ENCODE measurements around the gene AGXT2.

The AGXT2 gene, protein sequence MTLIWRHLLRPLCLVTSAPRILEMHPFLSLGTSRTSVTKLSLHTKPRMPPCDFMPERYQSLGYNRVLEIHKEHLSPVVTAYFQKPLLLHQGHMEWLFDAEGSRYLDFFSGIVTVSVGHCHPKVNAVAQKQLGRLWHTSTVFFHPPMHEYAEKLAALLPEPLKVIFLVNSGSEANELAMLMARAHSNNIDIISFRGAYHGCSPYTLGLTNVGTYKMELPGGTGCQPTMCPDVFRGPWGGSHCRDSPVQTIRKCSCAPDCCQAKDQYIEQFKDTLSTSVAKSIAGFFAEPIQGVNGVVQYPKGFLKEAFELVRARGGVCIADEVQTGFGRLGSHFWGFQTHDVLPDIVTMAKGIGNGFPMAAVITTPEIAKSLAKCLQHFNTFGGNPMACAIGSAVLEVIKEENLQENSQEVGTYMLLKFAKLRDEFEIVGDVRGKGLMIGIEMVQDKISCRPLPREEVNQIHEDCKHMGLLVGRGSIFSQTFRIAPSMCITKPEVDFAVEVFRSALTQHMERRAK

GRCh38 chr5:35047785-35048404, at the start of gene AGXT2:
Gene AGXT2 (minus strand): TSS chr5:35047949. CDS start chr5:35047892, 57 bp downstream.
- no peak for DNase-seq

GRCh38 chr5:35096932-35097331, 49.2 kb upstream of the AGXT2 start:
- DNase-seq = no peak

GRCh38 chr5:35096216-35096615, 48.5 kb upstream of the AGXT2 start:
- DNase-seq = no peak

- DNase-seq = no peak
These were observed 47.6 kb upstream of the AGXT2 start for GRCh38 chr5:35095366-35095765.

GRCh38 chr5:35094948-35095347, 47.2 kb upstream of the AGXT2 start:
- no peak for DNase-seq

DNA sequence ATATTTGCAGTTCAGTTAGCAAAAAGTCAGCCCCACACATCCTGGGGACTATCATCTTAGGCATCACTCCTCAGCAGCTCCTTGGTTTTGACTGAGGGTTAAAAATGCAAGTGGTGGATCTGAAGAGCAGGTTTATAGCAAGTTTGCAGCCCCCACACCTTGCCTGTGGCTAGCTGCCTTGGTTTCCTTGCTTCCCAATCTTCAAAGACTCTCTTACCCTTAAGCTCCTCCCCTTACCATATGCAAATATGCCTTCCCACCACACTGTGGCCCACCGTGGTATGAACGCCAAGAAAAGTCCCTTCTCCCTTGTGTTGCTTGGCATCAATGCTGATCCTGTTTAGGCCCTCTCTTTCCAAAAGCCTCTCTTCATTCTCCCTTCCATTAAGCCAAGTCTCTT, 45.0 kb upstream of the AGXT2 start:
- no peak for DNase-seq

DNA sequence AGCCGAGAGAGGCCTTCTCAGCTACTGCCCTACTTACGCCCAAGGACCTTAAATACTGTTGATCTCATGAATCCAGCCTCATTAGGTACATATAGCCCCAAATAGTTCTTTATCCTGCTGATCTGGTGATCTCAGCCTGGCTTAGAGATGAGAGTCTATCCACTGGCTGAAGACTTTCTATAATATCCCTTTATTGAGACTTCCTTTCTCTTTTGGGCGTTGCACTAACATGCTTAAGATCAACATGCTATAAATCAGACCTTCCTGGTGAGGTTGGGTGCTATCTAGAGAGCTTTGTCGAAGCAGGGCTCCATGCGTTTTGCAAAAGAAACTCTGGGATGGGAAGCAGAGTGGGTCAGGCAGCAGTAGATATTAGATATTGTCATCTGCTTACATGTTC, 44.0 kb upstream of the AGXT2 start:
- no peak for DNase-seq

- peak; percentile 47 for DNase-seq
These were observed 41.9 kb upstream of the AGXT2 start for GRCh38 chr5:35089334-35090314.

DNA sequence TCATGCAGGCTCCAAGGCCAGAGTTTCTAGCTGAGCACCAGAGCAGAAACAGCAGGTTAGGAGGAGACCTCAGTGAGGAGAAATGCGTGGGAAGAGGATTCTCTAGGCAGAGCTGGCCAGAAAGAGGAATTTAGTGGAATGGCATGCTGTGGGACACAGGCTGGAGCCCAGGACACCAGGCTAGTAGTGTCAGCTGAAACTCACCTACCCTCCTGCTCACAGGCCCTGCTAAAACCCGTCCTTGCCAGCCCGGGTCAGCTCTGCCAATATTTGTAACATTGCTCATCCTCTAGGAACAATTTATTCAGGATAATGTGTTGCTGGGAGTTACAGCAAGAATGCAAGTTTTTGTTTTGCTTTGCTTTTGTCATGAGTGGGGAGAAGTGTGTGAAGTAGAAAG, 40.2 kb upstream of the AGXT2 start:
- DNase-seq = no peak

DNA sequence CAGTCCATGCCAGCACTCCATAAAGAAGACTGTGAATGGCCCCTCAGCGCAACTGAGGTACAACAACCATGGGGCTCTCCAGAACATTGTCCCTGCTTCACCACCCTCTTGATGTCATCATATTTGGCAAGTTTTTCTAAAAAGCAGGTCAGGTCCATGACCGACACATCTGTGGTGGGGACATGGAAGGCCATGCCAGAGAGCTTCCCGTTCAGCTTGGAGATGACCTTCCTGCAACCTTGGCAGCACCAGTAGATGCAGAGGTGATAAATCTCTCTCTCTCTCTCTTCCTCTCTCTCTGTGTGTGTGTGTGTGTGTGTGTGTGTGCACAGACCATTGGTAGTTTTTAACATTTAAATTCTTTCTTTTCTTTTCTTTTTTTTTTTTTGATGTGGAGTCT, 35.4 kb upstream of the AGXT2 start:
- DNase-seq = no peak

GRCh38 chr5:35082530-35082929, 34.8 kb upstream of the AGXT2 start:
- DNase-seq = no peak

DNA sequence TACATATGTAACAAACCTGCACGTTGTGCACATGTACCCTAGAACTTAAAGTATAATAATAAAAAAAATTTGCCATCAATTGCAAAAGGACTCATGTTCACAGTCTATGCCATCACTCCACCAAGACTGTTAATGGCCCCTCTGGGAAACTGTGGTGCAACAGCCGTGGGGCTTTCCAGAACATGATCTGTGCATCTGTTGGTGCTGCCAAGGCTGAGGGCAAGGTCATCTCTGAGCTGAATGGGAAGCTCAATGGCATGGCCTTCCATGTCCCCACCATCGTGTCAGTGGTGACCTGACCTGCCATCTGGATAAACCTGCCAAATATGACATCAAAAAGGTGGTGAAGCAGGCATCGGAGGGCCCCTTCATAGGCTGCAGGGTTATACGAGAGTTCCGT, 33.4 kb upstream of the AGXT2 start:
- DNase-seq = no peak

GRCh38 chr5:35073160-35073559, 25.4 kb upstream of the AGXT2 start:
- no peak for DNase-seq

DNA sequence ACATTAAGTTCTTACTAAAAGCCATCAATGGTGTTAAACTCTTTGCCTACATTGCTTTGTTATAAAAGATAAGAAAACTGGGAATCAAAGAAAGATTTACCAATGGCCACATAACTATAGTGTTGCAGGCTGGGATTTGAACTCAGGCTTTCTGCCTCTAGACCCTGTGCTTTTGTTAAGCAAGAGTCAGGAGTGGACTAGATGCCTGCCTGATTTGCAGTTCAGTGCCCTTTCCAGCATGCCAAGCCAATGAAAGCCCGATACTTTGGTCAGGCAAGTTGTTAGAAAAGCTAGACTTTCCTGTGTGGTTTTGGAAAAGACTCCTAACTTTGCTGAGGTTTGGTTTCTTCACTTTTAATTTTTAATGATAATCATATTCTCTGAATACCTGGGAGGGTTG, 21.4 kb upstream of the AGXT2 start:
- no peak for DNase-seq

- no peak for DNase-seq
These were observed 20.2 kb upstream of the AGXT2 start for GRCh38 chr5:35067985-35068384.

DNA sequence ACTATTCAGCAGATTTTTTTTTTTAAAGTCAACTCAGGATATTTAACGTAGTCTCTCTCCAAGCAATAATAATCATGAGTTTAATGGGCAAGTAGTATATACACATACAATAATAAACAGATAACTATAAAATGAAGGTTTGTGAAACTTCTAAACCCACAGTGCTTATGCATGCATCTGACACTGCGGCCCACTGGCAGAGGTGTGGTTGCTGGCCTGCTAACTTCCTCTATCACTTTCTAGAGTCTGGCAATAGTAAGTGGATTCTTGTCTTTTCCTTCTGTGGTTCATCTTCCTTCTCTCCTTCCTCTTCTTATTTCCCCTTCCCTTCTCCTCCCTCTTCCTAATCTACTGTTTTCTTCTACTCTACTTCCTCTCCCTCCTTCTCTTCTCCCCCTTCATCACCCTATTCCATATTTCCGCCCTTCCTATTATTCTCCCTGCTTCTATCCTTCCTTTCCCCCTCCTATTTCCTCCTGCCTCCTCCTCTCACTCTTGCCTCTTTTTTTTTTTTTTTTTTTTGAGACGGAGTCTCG, 18.6 kb upstream of the AGXT2 start:
- DNase-seq = no peak

DNA sequence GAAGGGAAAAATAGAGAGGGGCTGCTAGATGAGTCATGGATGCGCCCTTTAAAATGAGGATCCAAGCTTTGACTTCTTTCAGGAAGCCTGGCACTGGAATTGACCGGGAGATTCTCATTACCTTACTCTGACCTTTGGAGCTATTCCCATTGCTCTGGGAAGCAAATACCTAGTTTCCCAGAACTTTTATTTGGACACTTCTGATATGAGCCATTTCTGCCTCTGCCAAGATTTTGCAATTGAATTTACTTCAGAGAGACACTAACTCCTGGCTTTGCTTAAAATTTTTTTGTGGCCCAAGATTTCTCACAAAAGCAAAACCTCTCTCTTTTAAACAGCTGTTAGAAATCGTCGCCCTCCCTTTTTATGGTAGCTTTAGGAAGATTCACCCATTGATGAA, 15.7 kb upstream of the AGXT2 start:
- no peak for DNase-seq

- no peak for DNase-seq
These were observed 13.5 kb upstream of the AGXT2 start for GRCh38 chr5:35061211-35061770.

GRCh38 chr5:35060236-35060635, 12.5 kb upstream of the AGXT2 start:
- no peak for DNase-seq

- DNase-seq = no peak
These were observed 11.5 kb upstream of the AGXT2 start for GRCh38 chr5:35059251-35059650.

DNA sequence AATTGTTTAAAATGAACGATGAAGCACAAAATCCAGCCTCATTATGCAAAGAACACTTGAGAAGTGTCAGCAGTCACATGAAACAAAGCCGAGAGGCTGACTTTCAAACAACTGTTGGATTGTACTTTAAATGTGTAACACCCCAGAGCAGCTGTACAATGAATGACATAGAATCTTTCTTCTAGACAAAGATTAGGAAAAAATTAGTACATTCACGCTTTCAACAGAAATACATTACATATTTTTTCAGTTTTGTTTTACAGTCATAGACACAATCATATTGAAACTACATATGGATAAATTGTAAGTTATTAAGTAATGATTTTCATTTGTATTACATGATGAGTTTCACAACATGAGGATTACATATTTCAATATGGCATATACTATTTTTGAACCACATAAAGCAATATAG, 10.6 kb upstream of the AGXT2 start:
- no peak for DNase-seq

DNA sequence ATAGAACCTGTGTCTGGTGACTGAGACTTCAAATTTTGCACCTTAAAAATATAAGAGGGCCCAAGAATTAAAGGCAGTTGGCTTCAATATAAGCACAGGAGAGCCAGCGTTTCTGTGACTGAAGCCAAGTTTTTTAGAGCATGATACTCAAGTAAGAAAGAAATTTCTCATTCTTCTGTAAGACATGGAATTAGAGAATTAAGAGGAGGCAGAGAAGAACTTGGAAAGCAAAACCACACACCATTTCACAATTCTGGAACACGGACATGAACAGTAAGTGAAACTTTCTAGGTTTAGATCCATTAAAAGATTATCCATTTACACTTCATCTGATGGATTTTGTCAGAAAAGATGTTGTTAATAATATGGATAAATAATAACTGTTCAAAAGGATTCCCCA, 8.9 kb upstream of the AGXT2 start:
- DNase-seq = no peak

DNA sequence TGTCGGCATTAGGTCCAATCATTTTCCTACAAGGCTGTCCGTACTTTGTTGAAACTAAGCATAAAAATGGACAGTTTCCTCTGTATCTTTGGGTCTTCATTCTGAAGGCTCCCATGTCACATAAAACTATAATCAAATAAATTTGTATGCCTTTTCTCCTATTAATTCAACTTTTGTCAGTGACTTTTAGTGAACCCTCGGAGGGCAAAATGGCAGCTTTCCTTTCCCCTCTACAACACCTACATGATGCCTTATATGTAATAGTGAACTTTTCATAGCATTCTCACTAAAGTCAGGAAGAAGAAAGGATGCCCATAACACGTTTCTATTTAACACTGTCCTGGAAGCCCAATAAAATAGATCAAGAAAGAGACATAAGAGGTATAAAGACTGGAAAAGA, 5.1 kb upstream of the AGXT2 start:
- no peak for DNase-seq

Data from activated CD8-positive, alpha-beta memory T cell treated with anti-CD3 and anti-CD28 coated beads, Interleukin-2, amount 50 U/mL, for 4 hours (primary cell).